Sigmoid colon (tissue), 7 donors: ENCODE results near the gene SDCCAG8. TPM values are rescaled to one million over a fixed set of nuclear protein-coding genes. Genes with fewer than 3 reads are reported as not detected.

Source experiments
- DNase-seq: peaks from one replicate; pipeline ENCODE4 v3.0.0-alpha.2; 2019
- H3K27ac ChIP-seq, 4 donors: fragments of 200-600 bp; sonication (generic); one replicate each; pipeline ENCODE4 v1.5.1; 2016 to 2019; ENCODE audit warnings: mild to moderate bottlenecking in 1 of 4
- H3K27me3 ChIP-seq, 3 donors: fragments of 200-600 bp; sonication (generic); one replicate each; pipeline ENCODE4 v1.5.1; 2019; ENCODE audit warnings: mild to moderate bottlenecking in 1 of 3
- H3K36me3 ChIP-seq, 4 donors: fragments of 200-600 bp; sonication (generic); one replicate each; pipeline ENCODE4 v1.5.1; 2016 to 2019
- H3K4me1 ChIP-seq, 4 donors: fragments of 200-600 bp; sonication (generic); one replicate each; pipeline ENCODE4 v1.5.1; 2017 to 2019
- H3K4me3 ChIP-seq, 4 donors: fragments of 200-600 bp; sonication (generic); one replicate each; pipeline ENCODE4 v1.5.1; 2017 to 2019; ENCODE audit warnings: mild to moderate bottlenecking in 2 of 4, moderate library complexity in 1 of 4
- H3K9me3 ChIP-seq, 4 donors: fragments of 200-600 bp in 3 of 4; sonication (generic) in 3 of 4; one replicate each; pipeline versions ENCODE4 v1.5.1 to v1.6.1; 2013 to 2019
- CTCF ChIP-seq, 4 experiments: fragments of 450-650 bp in 3 of 4; fragments of 200-600 bp in 1 of 4; IDR thresholded peaks; one replicate each; pipeline ENCODE4 v1.5.1; 2016 to 2019; ENCODE audit warnings: antibody characterized with exemption in 4 of 4, mild to moderate bottlenecking in 3 of 4, moderate library complexity in 2 of 4
- EP300 ChIP-seq, 4 donors: sonication (generic); formaldehyde crosslinking; IDR thresholded peaks; one replicate each; pipeline ENCODE4 v1.6.1; 2017; ENCODE audit warnings: antibody characterized with exemption in 4 of 4
- POLR2A ChIP-seq, 2 donors: fragments of 450-650 bp; IDR thresholded peaks; one replicate each; pipeline ENCODE4 v1.6.1; 2016; ENCODE audit warnings: antibody characterized with exemption in 2 of 2, mild to moderate bottlenecking in 2 of 2, moderate library complexity in 2 of 2
- POLR2AphosphoS5 ChIP-seq, 4 donors: sonication (generic); formaldehyde crosslinking; IDR thresholded peaks; one replicate each; pipeline ENCODE4 v1.6.1; 2017; ENCODE audit warnings: antibody characterized with exemption in 4 of 4
- WGBS, 2 donors: extraction: QIAGEN DNeasy Blood & Tissue Kit; methylation state at CpG; one replicate each; pipeline ENCODE4 v1.1.7; 2013; 5-methylcytosine and 5-hydroxymethylcytosine counted together
- intact Hi-C: fragments of 100-400 bp; cut with DNase I; formaldehyde crosslinking; loops from one replicate; pipeline ENCODE4 v1.15.1; 2023
- polyA plus RNA-seq, 3 donors: library from polyadenylated mRNA; stranded (reverse); fragments of 200-250 nt; gene quantifications; one replicate each; pipeline ENCODE4 v1.2.3, GENCODE V29; 2013
- total RNA-seq, 4 donors: library from RNA; depleted of rRNA; stranded (reverse); fragments of >200 nt; gene quantifications; one replicate each; pipeline ENCODE4 v1.1.0, GENCODE V29; 2016
- donor health status: healthy with polysubstance abuse.
- donor health status: Bipolar disorder and iron deficiency.
- donor health status: healthy.

SDCCAG8 gene
- total and polyA plus RNA-seq, 7 donors: 15.6 to 49.7 (median 30.3) TPM

- H3K4me3 ChIP-seq: no peak overlapping the region
- intact Hi-C loops: loop anchor here (5.0 kb wide), 1 partner anchor 64 kb away; no protein-coding TSS in a partner anchor
- H3K27me3 ChIP-seq: no peaks in the 10 kb centered on the region
- 92 to 94% methylated on average over 8 of the region's 8 CpGs for WGBS, 2 donors
- TF ChIP-seq EP300 (IDR thresholded peaks at IDR 0.05) (no peak), POLR2A (IDR thresholded peaks at IDR 0.05) (no peak)
- no peak overlapping the region for H3K27ac ChIP-seq
- H3K4me1 ChIP-seq: peaks cover 0 to 5% (median 0%) of the 10 kb centered on the region in 4 donors
- no peak for DNase-seq
- H3K9me3 ChIP-seq: no peaks in the 10 kb centered on the region
- peaks cover 0 to 47% (median 5%) of the 10 kb centered on the region in 4 donors for H3K36me3 ChIP-seq
Measured at GRCh38 chr1:243503155-243503554, 247.3 kb downstream of the SDCCAG8 start.

GRCh38 chr1:243505986-243506689 is 250.3 kb downstream of the SDCCAG8 start:
- H3K27me3 ChIP-seq: no peaks in the 10 kb centered on the region
- no peak overlapping the region for H3K27ac ChIP-seq
- H3K4me3 ChIP-seq: no peak overlapping the region
- H3K9me3 ChIP-seq: no peaks in the 10 kb centered on the region
- no peak for TF ChIP-seq POLR2A (IDR thresholded peaks at IDR 0.05)
- no peak for TF ChIP-seq EP300 (IDR thresholded peaks at IDR 0.05)
- no peak for TF ChIP-seq CTCF (IDR thresholded peaks at IDR 0.05)
- TF ChIP-seq POLR2AphosphoS5 (IDR thresholded peaks at IDR 0.05): no peak
- no peak for DNase-seq
- H3K36me3 ChIP-seq: peaks cover 0 to 58% (median 12%) of the 10 kb centered on the region in 4 donors
- intact Hi-C loops: no loop called here
- WGBS, 2 donors: 68 to 79% methylated on average over 10 of the region's 10 CpGs
- peaks cover 0 to 3% (median 0%) of the 10 kb centered on the region in 4 donors for H3K4me1 ChIP-seq

- H3K36me3 ChIP-seq: peaks cover 0 to 63% (median 12%) of the 10 kb centered on the region in 4 donors
- no peak for DNase-seq
- intact Hi-C loops: no loop called here
- no peak overlapping the region for H3K4me3 ChIP-seq
- H3K4me1 ChIP-seq: no peaks in the 10 kb centered on the region
- no peak overlapping the region for H3K27ac ChIP-seq
- TF ChIP-seq POLR2A (IDR thresholded peaks at IDR 0.05) (no peak), CTCF (IDR thresholded peaks at IDR 0.05) (no peak), POLR2AphosphoS5 (IDR thresholded peaks at IDR 0.05) (no peak), EP300 (IDR thresholded peaks at IDR 0.05) (no peak)
- no peaks in the 10 kb centered on the region for H3K27me3 ChIP-seq
- no peaks in the 10 kb centered on the region for H3K9me3 ChIP-seq
- 59 to 78% methylated on average over 5 of the region's 5 CpGs for WGBS, 2 donors
Measured at GRCh38 chr1:243507001-243507671, 251.3 kb downstream of the SDCCAG8 start.

GRCh38 chr1:243507672-243508302 is 251.9 kb downstream of the SDCCAG8 start:
- Histone ChIP-seq H3K9me3 (no peaks in the 10 kb centered on the region), H3K4me1 (no peaks in the 10 kb centered on the region), H3K27me3 (no peaks in the 10 kb centered on the region), H3K36me3 (peaks cover 0 to 59% (median 12%) of the 10 kb centered on the region in 4 donors), H3K27ac (no peak overlapping the region), H3K4me3 (no peak overlapping the region)
- TF ChIP-seq POLR2AphosphoS5 (IDR thresholded peaks at IDR 0.05): no peak
- TF ChIP-seq EP300 (IDR thresholded peaks at IDR 0.05): no peak
- no peak for TF ChIP-seq POLR2A (IDR thresholded peaks at IDR 0.05)
- no peak for TF ChIP-seq CTCF (IDR thresholded peaks at IDR 0.05)
- 72 to 84% methylated on average over 8 of the region's 8 CpGs for WGBS, 2 donors
- no peak for DNase-seq
- intact Hi-C loops: no loop called here

- intact Hi-C loops: no loop called here
- DNase-seq: no peak
- TF ChIP-seq EP300 (IDR thresholded peaks at IDR 0.05) (no peak), POLR2AphosphoS5 (IDR thresholded peaks at IDR 0.05) (no peak)
- peaks cover 0 to 54% (median 12%) of the 10 kb centered on the region in 4 donors for H3K36me3 ChIP-seq
- H3K4me3 ChIP-seq: no peak overlapping the region
- WGBS, 2 donors: 54 to 87% methylated on average over 9 of the region's 9 CpGs
- no peaks in the 10 kb centered on the region for H3K9me3 ChIP-seq
- no peaks in the 10 kb centered on the region for H3K4me1 ChIP-seq
- H3K27ac ChIP-seq: no peak overlapping the region
- no peaks in the 10 kb centered on the region for H3K27me3 ChIP-seq
Measured at GRCh38 chr1:243508303-243508713, 252.5 kb downstream of the SDCCAG8 start.
